H1 (cell line): Measurements from ENCODE around the gene BRI3BP. TPM values are rescaled to one million over a fixed set of nuclear protein-coding genes. Genes with fewer than 3 reads are reported as not detected.

Source experiments
- CTCF ChIA-PET: fragments of 300-600 bp; sonication (Branson Sonifier 250); formaldehyde crosslinking; loops from one replicate; lab custom pipeline; 2021; ENCODE audit not compliant: partially characterized antibody; lab: Charles Lee
- POLR2A ChIA-PET: fragments of 300-600 bp; sonication (Branson Sonifier 250); formaldehyde crosslinking; loops from one replicate; lab custom pipeline; 2021; ENCODE audit warnings: inconsistent platforms; ENCODE audit not compliant: partially characterized antibody; lab: Charles Lee
- DNase-seq, 2 experiments: peaks; one replicate each; pipeline versions ENCODE4 v3.0.0 to v3.0.0-alpha.2; 2010 to 2022; ENCODE audit warnings: low spot score in 2 of 2, low read depth in 1 of 2, mixed read lengths in 1 of 2
- FAIRE-seq: peaks from 2 replicates; lab custom pipeline; 2011; peaks lifted over from hg19 to GRCh38; lab: Jason Lieb, UNC
- H2AFZ ChIP-seq: 2 replicates; pipeline ENCODE4 v1.8.1; 2012; ENCODE audit warnings: low read length, inconsistent platforms
- H2AK5ac ChIP-seq: 2 replicates; pipeline ENCODE4 v1.6.1; 2013; ENCODE audit warnings: low read depth, low read length
- H2BK120ac ChIP-seq: replicated peaks from 2 replicates; pipeline ENCODE3; 2013; ENCODE audit warnings: low read depth, low read length, inconsistent platforms
- H2BK12ac ChIP-seq: 2 replicates; pipeline ENCODE4 v1.6.1; 2013; ENCODE audit warnings: low read depth, low read length
- H2BK15ac ChIP-seq: 2 replicates; pipeline ENCODE4 v1.6.1; 2013; ENCODE audit warnings: low read length
- H2BK20ac ChIP-seq: 2 replicates; pipeline ENCODE4 v1.6.1; 2013; ENCODE audit warnings: low read length
- H2BK5ac ChIP-seq: 2 replicates; pipeline ENCODE4 v1.6.1; 2013; ENCODE audit warnings: low read depth, low read length
- H3K14ac ChIP-seq: 2 replicates; pipeline ENCODE4 v1.6.1; 2013; ENCODE audit warnings: inconsistent platforms; ENCODE audit not compliant: insufficient read length
- H3K18ac ChIP-seq: 2 replicates; pipeline ENCODE4 v1.6.1; 2013; ENCODE audit warnings: low read length; ENCODE audit errors: extremely low read depth
- H3K23ac ChIP-seq: 2 replicates; pipeline ENCODE4 v1.6.1; 2013; ENCODE audit warnings: inconsistent platforms; ENCODE audit not compliant: insufficient read length
- H3K23me2 ChIP-seq: 2 replicates; pipeline ENCODE4 v1.6.1; 2013; ENCODE audit warnings: low read depth, low read length
- H3K27ac ChIP-seq: 2 replicates; pipeline ENCODE4 v1.6.1; 2011; ENCODE audit warnings: low read depth, low read length, inconsistent platforms
- H3K27me3 ChIP-seq, 4 experiments: replicated peaks in 1 of 4; 1 replicate in 1 of 4; 2 replicates in 3 of 4; pipeline versions ENCODE4 v1.6.1 to v1.8.1; 2011 to 2013; ENCODE audit warnings: low read length in 3 of 4, mild to moderate bottlenecking in 3 of 4, inconsistent platforms in 2 of 4, mixed read lengths in 2 of 4, moderate library complexity in 1 of 4; ENCODE audit not compliant: control insufficient read depth in 3 of 4, insufficient read depth in 3 of 4; ENCODE audit errors: extremely low read depth in 1 of 4
- H3K36me3 ChIP-seq, 4 experiments: 2 replicates each; pipeline versions ENCODE4 v1.6.1 to v1.8.1; 2011 to 2013; ENCODE audit warnings: mild to moderate bottlenecking in 4 of 4, low read length in 3 of 4, moderate library complexity in 2 of 4, control low read depth in 1 of 4, inconsistent platforms in 1 of 4; ENCODE audit not compliant: insufficient read depth in 4 of 4, control insufficient read depth in 2 of 4
- H3K4ac ChIP-seq: replicated peaks from 2 replicates; pipeline ENCODE3; 2013; ENCODE audit warnings: low read length, low read depth, mixed read lengths, inconsistent platforms; ENCODE audit not compliant: insufficient read length
- H3K4me1 ChIP-seq, 4 experiments: replicated peaks in 1 of 4; 1 replicate in 1 of 4; 2 replicates in 3 of 4; pipeline versions ENCODE4 v1.6.1 to v1.8.1; 2011 to 2013; ENCODE audit warnings: low read length in 3 of 4, inconsistent platforms in 2 of 4, mixed read lengths in 1 of 4; ENCODE audit not compliant: insufficient read depth in 4 of 4, control insufficient read depth in 3 of 4
- H3K4me2 ChIP-seq, 2 experiments: 2 replicates each; pipeline versions ENCODE4 v1.6.1 to v1.8.1; 2011 to 2013; ENCODE audit warnings: low read depth in 2 of 2, low read length in 2 of 2, control low read depth in 1 of 2, inconsistent platforms in 1 of 2, mild to moderate bottlenecking in 1 of 2; ENCODE audit not compliant: insufficient read depth in 1 of 2
- H3K4me3 ChIP-seq, 4 experiments: fragments of 200-600, 300-600 bp in 1 of 4; sonication (generic), shearing (Covaris generic), sonication (Bioruptor Twin) in 1 of 4; 2 replicates each; pipeline versions ENCODE4 v1.5.1 to v1.8.1; 2011 to 2016; ENCODE audit warnings: low read length in 4 of 4, low read depth in 3 of 4, control low read depth in 2 of 4, inconsistent platforms in 2 of 4, mild to moderate bottlenecking in 2 of 4, mixed read lengths in 1 of 4, moderate library complexity in 1 of 4; ENCODE audit not compliant: insufficient read depth in 2 of 4; ENCODE audit errors: extremely low read depth in 1 of 4
- H3K56ac ChIP-seq: replicated peaks from 2 replicates; pipeline ENCODE3; 2013; ENCODE audit warnings: low read depth, mild to moderate bottlenecking, mixed read lengths, low read length, inconsistent platforms; ENCODE audit not compliant: insufficient read length
- H3K79me1 ChIP-seq: 2 replicates; pipeline ENCODE4 v1.6.1; 2013; ENCODE audit warnings: low read depth, low read length, control low read depth
- H3K79me2 ChIP-seq, 2 experiments: 2 replicates each; pipeline versions ENCODE4 v1.6.1 to v1.8.1; 2012 to 2013; ENCODE audit warnings: low read length in 2 of 2, mild to moderate bottlenecking in 2 of 2, inconsistent platforms in 1 of 2; ENCODE audit not compliant: insufficient read depth in 2 of 2, control insufficient read depth in 1 of 2
- H3K9ac ChIP-seq, 4 experiments: replicated peaks in 1 of 4; 1 replicate in 1 of 4; 2 replicates in 3 of 4; pipeline versions ENCODE4 v1.6.1 to v1.8.1; 2011 to 2013; ENCODE audit warnings: low read depth in 3 of 4, low read length in 3 of 4, control low read depth in 2 of 4, mild to moderate bottlenecking in 2 of 4, moderate library complexity in 2 of 4, inconsistent platforms in 1 of 4; ENCODE audit errors: extremely low read depth in 1 of 4
- H3K9me3 ChIP-seq, 2 experiments: 2 replicates each; pipeline versions ENCODE4 v1.6.1 to v1.8.1; 2012 to 2013; ENCODE audit warnings: mild to moderate bottlenecking in 2 of 2, moderate library complexity in 2 of 2, control low read depth in 1 of 2, inconsistent platforms in 1 of 2, low read depth in 1 of 2, low read length in 1 of 2, mixed read lengths in 1 of 2; ENCODE audit not compliant: insufficient read depth in 2 of 2
- H4K20me1 ChIP-seq, 2 experiments: replicated peaks in 1 of 2; 2 replicates each; pipeline versions ENCODE3 to v1.8.1; 2011 to 2013; ENCODE audit warnings: inconsistent platforms in 2 of 2, low read length in 2 of 2, mild to moderate bottlenecking in 1 of 2; ENCODE audit not compliant: insufficient read depth in 2 of 2, control insufficient read depth in 1 of 2
- H4K5ac ChIP-seq: 2 replicates; pipeline ENCODE4 v1.6.1; 2013; ENCODE audit warnings: low read length, low read depth, mixed read lengths, inconsistent platforms; ENCODE audit not compliant: insufficient read length
- H4K8ac ChIP-seq: 2 replicates; pipeline ENCODE4 v1.8.0; 2013; ENCODE audit warnings: mild to moderate bottlenecking, moderate library complexity, low read length, inconsistent platforms; ENCODE audit not compliant: insufficient read depth; ENCODE audit errors: extremely low read depth
- H4K91ac ChIP-seq: replicated peaks from 2 replicates; pipeline ENCODE3; 2013; ENCODE audit warnings: low read length, mixed read lengths, inconsistent platforms; ENCODE audit not compliant: insufficient read length
- ASH2L ChIP-seq: fragments of 200-600, 300-600 bp; sonication (generic); IDR thresholded peaks from one replicate; pipeline ENCODE4 v1.7.1; 2017; ENCODE audit warnings: low read length
- RNF2 ChIP-seq: fragments of 200-900, 300-1000 bp; sonication (generic); IDR thresholded peaks from 2 replicates; pipeline ENCODE4 v1.7.1; 2016; ENCODE audit warnings: borderline replicate concordance, low read depth, mild to moderate bottlenecking, antibody characterized with exemption, low read length; ENCODE audit not compliant: poor library complexity, severe bottlenecking; ENCODE audit errors: missing control alignments
- SIRT6 ChIP-seq: IDR thresholded peaks from one replicate; pipeline ENCODE4 v1.7.1; 2012; ENCODE audit warnings: low read length, inconsistent platforms
- WGBS, 2 experiments: shearing (Covaris generic) in 1 of 2; methylation state at CpG; one replicate each; pipeline versions ENCODE4 v1.1.6 to v1.1.7; 2013 to 2015; ENCODE audit warnings: low lambda C conversion rate in 2 of 2, mixed read lengths in 2 of 2, inconsistent platforms in 1 of 2, low coverage in 1 of 2, missing lambda C conversion rate in 1 of 2; ENCODE audit not compliant: insufficient replicate concordance in 2 of 2, insufficient coverage in 1 of 2, insufficient read length in 1 of 2; ENCODE audit errors: extremely low coverage in 1 of 2, missing lambda C conversion rate in 1 of 2; 5-methylcytosine and 5-hydroxymethylcytosine counted together
- polyA plus RNA-seq, 7 experiments: library from polyadenylated mRNA; depleted of rRNA in 3 of 7; stranded (reverse) in 5 of 7; unstranded in 2 of 7; fragments of >200 nt in 5 of 7; fragments of 200-250 nt in 2 of 7; gene quantifications; 1 replicate in 5 of 7; 2 replicates in 1 of 7; 4 replicates in 1 of 7; pipeline versions ENCODE4 v1.2.1 to v1.2.3, GENCODE V29; 2011 to 2013; ENCODE audit warnings: missing spikeins in 2 of 7, mixed read lengths in 2 of 7
- total RNA-seq: library from RNA; stranded (reverse); fragmentation: NEBNext Ultra II Directional; extraction: Animal tissue kit (Norgen Biotek cat#: 25700); gene quantifications from 2 replicates; pipeline ENCODE4 v1.2.1, GENCODE V29; 2021

Gene BRI3BP
- total and polyA plus RNA-seq, 2 of the 8 experiments (the other 6 are each of a cell fraction or from before 2014, with no cell fraction given) = 5.4 to 14.2 TPM

DNA sequence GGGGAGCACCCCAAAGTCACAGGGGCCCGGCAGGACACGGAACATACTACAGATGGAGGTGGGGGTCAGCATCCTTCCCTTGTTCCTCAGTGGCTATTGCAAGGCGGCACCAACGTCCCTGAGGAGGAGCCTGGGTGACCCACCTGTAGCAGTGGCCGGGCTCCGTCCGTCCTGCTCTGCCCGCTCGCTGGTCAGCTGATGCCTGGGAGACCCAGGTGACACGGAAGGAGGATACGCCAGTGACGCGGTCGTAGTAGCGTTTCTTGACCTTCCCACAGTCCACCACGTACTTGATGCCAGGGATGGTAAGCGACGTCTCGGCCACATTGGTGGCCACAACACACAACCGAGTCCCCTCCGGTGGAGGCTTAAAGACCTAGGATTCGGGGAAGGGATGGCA, 29.2 kb upstream of the BRI3BP start:
- POLR2A ChIA-PET = interaction anchor here (1.3 kb wide), 1 partner anchor 8 kb away, joined by 3 read pairs; no protein-coding TSS in a partner anchor
- Histone ChIP-seq H3K9me3 (no peaks in the 10 kb centered on the region; a peak in 1 of 4 replicates), H2BK15ac (no peak overlapping the region), H3K4me2 (no peak overlapping the region), H4K91ac (no peak overlapping the region), H2BK120ac (no peak overlapping the region), H3K79me2 (no peaks in the 10 kb centered on the region), H3K4me1 (no peaks in the 10 kb centered on the region), H2AFZ (no peak overlapping the region), H3K23me2 (no peaks in the 10 kb centered on the region), H2AK5ac (no peak overlapping the region), H4K5ac (no peak overlapping the region), H3K4me3 (no peak overlapping the region), H3K36me3 (peaks cover 18 to 72% (median 60%) of the 10 kb centered on the region in 4 experiments), H3K18ac (no peak overlapping the region), H3K23ac (no peak overlapping the region), H4K8ac (no peak overlapping the region), H2BK20ac (no peak overlapping the region), H3K27ac (no peak overlapping the region), H3K4ac (no peak overlapping the region), H3K56ac (no peak overlapping the region), H3K14ac (no peak overlapping the region), H2BK12ac (no peak overlapping the region), H2BK5ac (no peak overlapping the region), H3K79me1 (no peaks in the 10 kb centered on the region), H3K9ac (no peak overlapping the region), H4K20me1 (peaks cover 0 to 7% of the 10 kb centered on the region in 2 experiments), H3K27me3 (no peaks in the 10 kb centered on the region)
- no peak for TF ChIP-seq SIRT6
- no peak for TF ChIP-seq ASH2L
- no peak for TF ChIP-seq RNF2
- 95% methylated on average over 22 of the region's 22 CpGs; no CpG with 5 or more reads in 1 of the 2 experiments for WGBS, 2 experiments
- CTCF ChIA-PET = no interaction called here
- FAIRE-seq (no peak), DNase-seq (no peak)
